Loucy (cell line): ENCODE measurements around the gene UBE2D2.
"Not testable (repeated sequence)": the region's sequence is repeated elsewhere in the genome, so short reads cannot be mapped to it uniquely, and the experiment has no call there.

Source experiments
- H2AFZ ChIP-seq: fragments of 200-600 bp; sonication (generic); 2 replicates; pipeline ENCODE4 v1.6.0; 2016; ENCODE audit warnings: antibody characterized with exemption, mild to moderate bottlenecking, low read length, moderate library complexity
- H3F3A ChIP-seq: fragments of 200-600 bp; 2 replicates; pipeline ENCODE4 v1.6.0; 2016; ENCODE audit warnings: antibody characterized with exemption, low read depth, mild to moderate bottlenecking
- H3K27me3 ChIP-seq: fragments of 200-600 bp; sonication (generic); 2 replicates; pipeline ENCODE4 v1.6.1; 2014; ENCODE audit warnings: low read length, mild to moderate bottlenecking; ENCODE audit not compliant: insufficient read depth, poor library complexity, severe bottlenecking
- H3K36me3 ChIP-seq: fragments of 200-600 bp; sonication (generic); 2 replicates; pipeline ENCODE4 v1.6.1; 2016; ENCODE audit warnings: low read length; ENCODE audit not compliant: insufficient read depth
- H3K4me1 ChIP-seq: fragments of 200-600 bp; sonication (generic); 2 replicates; pipeline ENCODE4 v1.5.1; 2014; ENCODE audit warnings: low read length, mild to moderate bottlenecking; ENCODE audit not compliant: insufficient read depth, poor library complexity, severe bottlenecking
- H3K4me2 ChIP-seq: fragments of 200-600 bp; sonication (generic); 2 replicates; pipeline ENCODE4 v1.6.0; 2014; ENCODE audit warnings: antibody characterized with exemption, low read length, low read depth, mild to moderate bottlenecking; ENCODE audit not compliant: poor library complexity, severe bottlenecking
- H3K4me3 ChIP-seq: fragments of 200-600 bp; sonication (generic); 2 replicates; pipeline ENCODE4 v1.5.1; 2014; ENCODE audit warnings: low read length, mild to moderate bottlenecking, mixed read lengths; ENCODE audit not compliant: poor library complexity, severe bottlenecking
- H3K79me2 ChIP-seq: fragments of 200-600 bp; sonication (generic); 2 replicates; pipeline ENCODE4 v1.6.1; 2014; ENCODE audit warnings: low read length; ENCODE audit not compliant: insufficient read depth
- H3K9ac ChIP-seq: fragments of 200-600 bp; sonication (generic); 2 replicates; pipeline ENCODE4 v1.6.0; 2014; ENCODE audit warnings: mild to moderate bottlenecking, low read depth, low read length, moderate library complexity; ENCODE audit not compliant: poor library complexity, severe bottlenecking
- H3K9me2 ChIP-seq: fragments of 200-600 bp; sonication (generic); replicated peaks from 2 replicates; pipeline ENCODE4 v1.6.1; 2016; ENCODE audit warnings: low read depth, low read length, mixed read lengths
- H3K9me3 ChIP-seq: fragments of 200-600 bp; sonication (generic); 2 replicates; pipeline ENCODE4 v1.6.1; 2014; ENCODE audit warnings: mild to moderate bottlenecking, antibody characterized with exemption, low read length, low read depth; ENCODE audit not compliant: insufficient read depth
- H4K20me1 ChIP-seq: fragments of 200-600 bp; sonication (generic); 2 replicates; pipeline ENCODE4 v1.6.0; 2014; ENCODE audit warnings: antibody characterized with exemption, low read length, mild to moderate bottlenecking; ENCODE audit not compliant: insufficient read depth, poor library complexity, severe bottlenecking
- EZH2phosphoT487 ChIP-seq: fragments of 200-600 bp; IDR thresholded peaks from 2 replicates; pipeline ENCODE4 v1.6.1; 2018; ENCODE audit warnings: antibody characterized with exemption, mild to moderate bottlenecking, moderate library complexity, borderline replicate concordance
- TF ChIP-seq, protein P1 (sequence below): fragments of 200-600 bp; sonication (generic); conservative IDR thresholded peaks from 2 replicates; pipeline ENCODE4 v1.5.1; 2014; ENCODE audit warnings: mild to moderate bottlenecking, antibody characterized with exemption, low read length

The UBE2D2 gene

GRCh38 chr5:139605887-139606286, 44.7 kb downstream of the UBE2D2 start:
- H3K9me2 ChIP-seq, result no peaks in the 10 kb centered on the region
- no peaks in the 10 kb centered on the region for H3K27me3 ChIP-seq
- no peaks in the 10 kb centered on the region for H3K4me1 ChIP-seq
- no peak overlapping the region for H3K4me3 ChIP-seq
- no peak for TF ChIP-seq EZH2phosphoT487
- TF ChIP-seq, protein P1, sequence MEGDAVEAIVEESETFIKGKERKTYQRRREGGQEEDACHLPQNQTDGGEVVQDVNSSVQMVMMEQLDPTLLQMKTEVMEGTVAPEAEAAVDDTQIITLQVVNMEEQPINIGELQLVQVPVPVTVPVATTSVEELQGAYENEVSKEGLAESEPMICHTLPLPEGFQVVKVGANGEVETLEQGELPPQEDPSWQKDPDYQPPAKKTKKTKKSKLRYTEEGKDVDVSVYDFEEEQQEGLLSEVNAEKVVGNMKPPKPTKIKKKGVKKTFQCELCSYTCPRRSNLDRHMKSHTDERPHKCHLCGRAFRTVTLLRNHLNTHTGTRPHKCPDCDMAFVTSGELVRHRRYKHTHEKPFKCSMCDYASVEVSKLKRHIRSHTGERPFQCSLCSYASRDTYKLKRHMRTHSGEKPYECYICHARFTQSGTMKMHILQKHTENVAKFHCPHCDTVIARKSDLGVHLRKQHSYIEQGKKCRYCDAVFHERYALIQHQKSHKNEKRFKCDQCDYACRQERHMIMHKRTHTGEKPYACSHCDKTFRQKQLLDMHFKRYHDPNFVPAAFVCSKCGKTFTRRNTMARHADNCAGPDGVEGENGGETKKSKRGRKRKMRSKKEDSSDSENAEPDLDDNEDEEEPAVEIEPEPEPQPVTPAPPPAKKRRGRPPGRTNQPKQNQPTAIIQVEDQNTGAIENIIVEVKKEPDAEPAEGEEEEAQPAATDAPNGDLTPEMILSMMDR, result no peak
- no peak overlapping the region for H3K9ac ChIP-seq
- H3F3A ChIP-seq, result no peaks in the 10 kb centered on the region
- no peaks in the 10 kb centered on the region for H3K9me3 ChIP-seq
- H3K4me2 ChIP-seq, result no peak overlapping the region
- peaks cover 63% of the 10 kb centered on the region for H3K36me3 ChIP-seq
- peaks cover 61% of the 10 kb centered on the region for H3K79me2 ChIP-seq
- H2AFZ ChIP-seq, result no peak overlapping the region
- H4K20me1 ChIP-seq, result peaks cover 30% of the 10 kb centered on the region

DNA sequence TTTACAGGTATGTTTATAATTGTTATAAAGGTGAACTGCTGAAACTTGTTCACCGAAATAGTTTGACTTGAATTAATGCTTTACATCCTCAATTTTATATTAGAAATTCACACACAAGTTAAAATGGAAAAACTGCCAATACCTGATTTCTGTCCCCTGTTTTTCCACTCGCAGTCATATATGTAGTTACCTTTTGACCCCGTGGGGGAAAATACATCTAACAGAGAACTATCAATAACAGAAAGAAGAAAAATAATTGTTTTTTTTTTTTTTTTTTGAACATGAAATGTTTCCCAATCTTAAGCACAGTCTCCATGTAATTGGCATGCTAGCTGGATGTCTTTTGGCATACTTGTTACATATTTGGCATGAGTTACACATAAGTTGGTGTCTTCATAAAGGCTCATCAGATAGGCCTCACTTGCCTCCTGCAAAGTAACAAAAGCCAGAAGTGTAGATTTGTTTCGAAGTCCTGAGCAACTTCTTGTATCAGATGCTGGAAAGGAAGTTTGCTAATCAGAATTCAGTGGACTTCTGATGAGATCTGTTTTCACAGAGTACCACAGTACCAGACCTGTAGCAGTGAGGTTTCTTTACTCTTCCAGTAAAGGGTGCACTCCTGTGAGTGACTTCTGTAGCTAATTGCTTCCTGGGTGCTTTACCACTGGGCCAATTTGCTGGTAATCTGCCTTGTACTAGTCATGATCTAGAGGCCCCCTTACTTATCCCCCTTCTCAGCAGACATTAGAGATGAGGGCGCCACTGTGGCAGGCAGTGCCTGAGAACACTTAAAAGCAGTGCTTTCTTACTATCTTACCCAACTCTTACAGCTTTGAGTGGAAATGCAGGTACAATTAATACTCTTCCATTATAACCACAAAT, 50.8 kb downstream of the UBE2D2 start:
- H3K79me2 ChIP-seq, result peaks cover 66% of the 10 kb centered on the region
- H3F3A ChIP-seq, result no peaks in the 10 kb centered on the region
- H3K4me3 ChIP-seq, result no peak overlapping the region
- H3K9ac ChIP-seq, result no peak overlapping the region
- no peak overlapping the region for H3K4me2 ChIP-seq
- H3K36me3 ChIP-seq, result peaks cover 55% of the 10 kb centered on the region
- H3K27me3 ChIP-seq, result no peaks in the 10 kb centered on the region
- no peak overlapping the region for H2AFZ ChIP-seq
- H3K4me1 ChIP-seq, result no peaks in the 10 kb centered on the region
- H3K9me2 ChIP-seq, result no peaks in the 10 kb centered on the region
- peaks cover 32% of the 10 kb centered on the region for H4K20me1 ChIP-seq
- H3K9me3 ChIP-seq, result no peaks in the 10 kb centered on the region
- TF ChIP-seq, protein P1, result no peak
- TF ChIP-seq EZH2phosphoT487, result no peak

- no peaks in the 10 kb centered on the region for H3F3A ChIP-seq
- no peak overlapping the region for H3K9ac ChIP-seq
- H3K27me3 ChIP-seq, result no peaks in the 10 kb centered on the region
- no peak overlapping the region for H2AFZ ChIP-seq
- H3K79me2 ChIP-seq, result peaks cover 6% of the 10 kb centered on the region; the same call in 1 of the 2 replicates
- H3K4me2 ChIP-seq, result no peak overlapping the region
- H3K9me2 ChIP-seq, result no peaks in the 10 kb centered on the region
- no peaks in the 10 kb centered on the region for H3K4me1 ChIP-seq
- no peak for TF ChIP-seq EZH2phosphoT487
- TF ChIP-seq, protein P1, result no peak
- no peaks in the 10 kb centered on the region for H4K20me1 ChIP-seq
- peaks cover 83% of the 10 kb centered on the region; the same call in 1 of the 2 replicates for H3K36me3 ChIP-seq
- H3K9me3 ChIP-seq, result no peaks in the 10 kb centered on the region
- no peak overlapping the region for H3K4me3 ChIP-seq
Observed at GRCh38 chr5:139619861-139620260, 58.7 kb downstream of the UBE2D2 start.

DNA sequence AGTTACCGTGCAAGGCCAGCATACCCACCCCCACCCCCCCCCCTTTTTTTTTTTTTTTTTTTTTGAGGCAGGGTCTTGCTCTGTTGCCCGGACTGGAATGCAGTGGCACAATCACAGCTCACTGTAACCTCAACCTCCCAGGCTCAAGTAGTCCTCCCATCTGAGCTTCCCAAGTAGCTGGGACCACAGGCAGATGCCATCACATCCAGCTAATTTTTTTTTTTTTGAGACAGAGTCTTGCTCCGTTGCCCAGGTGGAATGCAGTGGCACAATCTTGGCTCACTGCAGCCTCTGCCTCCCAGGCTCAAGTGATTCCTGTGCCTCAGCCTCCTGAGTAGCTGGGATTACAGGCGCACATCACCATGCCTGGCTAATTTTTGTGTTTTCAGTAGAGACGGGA, 64.3 kb downstream of the UBE2D2 start:
- H3K79me2 ChIP-seq, H3K9me3 ChIP-seq, H3K27me3 ChIP-seq, H3K9me2 ChIP-seq, H3K4me2 ChIP-seq, H3K4me3 ChIP-seq, H3K9ac ChIP-seq, H3K4me1 ChIP-seq, H3F3A ChIP-seq, H4K20me1 ChIP-seq, H2AFZ ChIP-seq: not testable (repeated sequence)
- peaks cover 83% of the 10 kb centered on the region; the same call in 1 of the 2 replicates for H3K36me3 ChIP-seq
